HCT116 (cell line): Measurements from ENCODE around the gene ZNF823.

Experiments
- CBX3 ChIP-seq: IDR thresholded peaks from 2 replicates; pipeline ENCODE4 v1.6.1; 2012; ENCODE audit warnings: low read depth
- EZH2 ChIP-seq: fragments of 200-600 bp; sonication (generic); IDR thresholded peaks from 2 replicates; pipeline ENCODE4 v1.6.1; 2017; ENCODE audit warnings: antibody characterized with exemption, mixed run types
- FOSL1 ChIP-seq: IDR thresholded peaks from 2 replicates; pipeline ENCODE4 v1.6.1; 2012; ENCODE audit warnings: low read depth
- POLR2AphosphoS5 ChIP-seq: IDR thresholded peaks from 2 replicates; pipeline ENCODE4 v1.6.1; 2011; ENCODE audit warnings: mild to moderate bottlenecking, low read depth, low read length, moderate library complexity
- SP1 ChIP-seq: IDR thresholded peaks from 2 replicates; pipeline ENCODE4 v1.6.1; 2012; ENCODE audit warnings: low read depth
- TF ChIP-seq, protein P1 (sequence below), 3 experiments: fragments of 200-600 bp in 1 of 3; sonication (generic) in 1 of 3; IDR thresholded peaks in 2 of 3; conservative IDR thresholded peaks in 1 of 3; 2 replicates each; pipeline ENCODE4 v1.5.1; 2012 to 2017; ENCODE audit warnings: low read depth in 2 of 3, low read length in 2 of 3, antibody characterized with exemption in 1 of 3, borderline replicate concordance in 1 of 3, control low read depth in 1 of 3, mild to moderate bottlenecking in 1 of 3, mixed read lengths in 1 of 3, mixed run types in 1 of 3, moderate library complexity in 1 of 3; ENCODE audit not compliant: insufficient read depth in 1 of 3
- TF ChIP-seq, protein P2 (sequence below): IDR thresholded peaks from 2 replicates; pipeline ENCODE4 v1.6.1; 2012

DNA sequence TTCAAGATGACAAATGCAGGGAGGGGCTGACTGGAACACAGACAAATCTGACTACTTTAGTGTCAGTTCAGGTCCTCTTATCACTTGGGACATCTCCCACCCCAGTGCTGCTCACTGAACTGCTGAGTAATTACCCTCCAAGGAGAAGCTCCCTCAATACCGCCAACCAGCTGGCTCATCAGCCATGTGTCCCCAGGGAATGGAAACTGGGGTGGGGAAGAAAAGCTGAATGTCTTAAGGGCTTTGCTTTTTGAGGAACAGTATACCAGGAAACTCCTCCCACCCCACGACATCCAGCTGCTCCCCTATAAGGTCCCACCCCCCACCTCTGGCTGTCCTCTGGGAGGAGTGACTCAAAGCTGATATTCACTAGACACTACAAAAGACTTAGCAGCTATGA lies 2.0 kb downstream of the ZNF823 start:
- TF ChIP-seq EZH2 (no peak), FOSL1 (no peak), SP1 (no peak), POLR2AphosphoS5 (no peak), CBX3 (no peak)
- TF ChIP-seq, protein P1, sequence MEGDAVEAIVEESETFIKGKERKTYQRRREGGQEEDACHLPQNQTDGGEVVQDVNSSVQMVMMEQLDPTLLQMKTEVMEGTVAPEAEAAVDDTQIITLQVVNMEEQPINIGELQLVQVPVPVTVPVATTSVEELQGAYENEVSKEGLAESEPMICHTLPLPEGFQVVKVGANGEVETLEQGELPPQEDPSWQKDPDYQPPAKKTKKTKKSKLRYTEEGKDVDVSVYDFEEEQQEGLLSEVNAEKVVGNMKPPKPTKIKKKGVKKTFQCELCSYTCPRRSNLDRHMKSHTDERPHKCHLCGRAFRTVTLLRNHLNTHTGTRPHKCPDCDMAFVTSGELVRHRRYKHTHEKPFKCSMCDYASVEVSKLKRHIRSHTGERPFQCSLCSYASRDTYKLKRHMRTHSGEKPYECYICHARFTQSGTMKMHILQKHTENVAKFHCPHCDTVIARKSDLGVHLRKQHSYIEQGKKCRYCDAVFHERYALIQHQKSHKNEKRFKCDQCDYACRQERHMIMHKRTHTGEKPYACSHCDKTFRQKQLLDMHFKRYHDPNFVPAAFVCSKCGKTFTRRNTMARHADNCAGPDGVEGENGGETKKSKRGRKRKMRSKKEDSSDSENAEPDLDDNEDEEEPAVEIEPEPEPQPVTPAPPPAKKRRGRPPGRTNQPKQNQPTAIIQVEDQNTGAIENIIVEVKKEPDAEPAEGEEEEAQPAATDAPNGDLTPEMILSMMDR (IDR thresholded peaks at IDR 0.05 in 2 of 3, conservative IDR thresholded peaks at IDR 0.05 in 1 of 3; ENCODE audit: borderline replicate concordance in 1 of 3, insufficient read depth in 1 of 3, low read depth in 2 of 3, low read length in 2 of 3): no peak
- TF ChIP-seq, protein P2, sequence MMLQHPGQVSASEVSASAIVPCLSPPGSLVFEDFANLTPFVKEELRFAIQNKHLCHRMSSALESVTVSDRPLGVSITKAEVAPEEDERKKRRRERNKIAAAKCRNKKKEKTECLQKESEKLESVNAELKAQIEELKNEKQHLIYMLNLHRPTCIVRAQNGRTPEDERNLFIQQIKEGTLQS: no peak
